NCI-H345 treated with DMSO at 0.1 percent for 48 hours (cell line): ENCODE data around the gene VILL.
"Not testable (repeated sequence)": the region's sequence is repeated elsewhere in the genome, so short reads cannot be mapped to it uniquely, and the experiment has no call there.

Experiments used
- DNase-seq: peaks from one replicate; lab custom pipeline; 2025; ENCODE audit not compliant: unreplicated experiment; lab: John Stamatoyannopoulos, UW

Gene VILL

DNA sequence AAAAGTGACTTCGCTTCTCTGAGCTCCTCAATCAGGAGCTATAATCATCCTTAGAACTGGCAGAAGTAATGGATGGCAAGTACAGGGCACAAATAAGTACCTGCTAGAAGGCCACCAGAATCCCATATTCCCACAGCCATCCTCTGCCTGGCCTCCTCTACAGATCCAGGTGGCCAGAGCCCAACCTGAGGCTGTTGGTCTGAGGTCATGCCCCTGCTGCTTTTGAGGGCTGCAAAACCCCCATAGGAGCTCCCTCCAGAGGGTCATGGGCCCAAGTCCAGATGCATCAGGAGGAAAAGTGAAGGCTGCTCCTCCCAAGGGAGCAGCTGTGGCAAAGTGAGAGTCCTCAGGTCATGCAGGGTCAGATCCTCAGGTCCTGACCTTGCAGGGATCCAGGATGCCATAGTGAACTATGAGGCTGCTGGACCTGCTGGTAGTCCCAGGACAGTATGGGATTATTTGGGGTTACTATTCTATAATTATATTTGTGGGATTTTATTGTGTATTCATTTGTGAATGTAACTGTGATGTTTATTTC, 41.8 kb downstream of the VILL start:
- no peak for DNase-seq

- DNase-seq = not testable (repeated sequence)
Measured at GRCh38 chr3:38033586-38033985, 43.0 kb downstream of the VILL start.

DNA sequence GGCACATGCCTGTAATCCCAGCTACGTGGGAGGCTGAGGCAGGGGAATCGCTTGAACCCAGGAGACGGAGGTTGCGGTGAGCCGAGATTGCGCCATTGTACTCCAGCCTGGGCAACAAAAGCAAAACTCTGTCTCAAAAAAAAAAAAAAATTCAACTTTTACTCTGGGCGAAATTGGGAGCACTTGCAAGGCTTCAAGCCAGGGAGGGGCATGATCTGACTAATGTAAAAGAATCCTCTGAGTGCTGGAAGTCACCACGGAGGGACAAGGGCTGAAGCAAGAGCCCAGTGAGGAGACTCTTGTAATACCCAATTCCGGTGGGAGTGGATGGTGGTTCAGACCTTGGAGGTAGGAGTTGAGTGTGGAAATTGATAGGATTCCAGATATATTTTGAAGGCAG, 43.7 kb downstream of the VILL start:
- DNase-seq = not testable (repeated sequence)

- no peak for DNase-seq
Measured at GRCh38 chr3:38036286-38036685, 45.7 kb downstream of the VILL start.

DNA sequence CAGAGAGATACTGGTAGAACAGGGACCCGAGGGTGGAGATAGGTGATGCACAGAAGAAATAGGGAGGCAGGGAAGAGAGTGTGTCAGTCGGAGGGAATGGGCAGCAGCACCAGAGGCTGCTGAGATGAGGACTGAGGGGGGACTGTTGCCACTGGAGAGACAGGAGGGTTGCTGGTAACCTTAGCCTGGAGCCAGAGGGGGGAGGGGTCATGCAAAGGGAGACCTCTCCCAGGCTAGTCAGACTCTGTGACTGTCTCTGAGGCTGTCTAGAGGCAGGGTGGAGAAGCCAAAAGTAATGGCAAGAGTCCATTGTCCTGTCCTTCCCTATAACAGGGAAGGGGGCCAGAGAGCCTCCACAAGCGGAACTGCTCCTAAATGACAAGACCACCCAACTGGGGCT, 46.3 kb downstream of the VILL start:
- DNase-seq = no peak

- no peak for DNase-seq
Measured at GRCh38 chr3:38038447-38038911, 47.9 kb downstream of the VILL start.

GRCh38 chr3:38039101-38039898, 48.7 kb downstream of the VILL start, which contains the start of gene DLEC1:
TSS of gene DLEC1 (plus strand) at chr3:38039208. CDS start at chr3:38039226, 18 bp downstream.
- DNase-seq = no peak

DNA sequence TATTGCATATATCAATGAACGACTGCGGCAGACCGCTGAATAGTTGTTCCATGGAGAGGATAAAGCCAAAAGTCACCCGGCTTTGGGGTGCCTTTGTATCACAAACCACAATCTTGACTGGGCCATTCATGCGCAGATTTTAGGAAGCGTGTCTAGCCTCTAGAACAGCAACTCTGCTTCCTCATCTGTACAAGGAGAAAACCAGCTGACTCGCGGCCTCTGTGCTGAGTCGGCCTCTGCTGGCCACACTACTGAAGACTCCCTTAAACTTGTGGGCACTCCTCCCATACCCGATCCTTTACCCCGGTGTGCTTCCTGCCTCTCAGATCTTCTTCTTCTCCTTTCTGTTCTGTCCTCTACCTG, 49.3 kb downstream of the VILL start:
- DNase-seq = no peak

GRCh38 chr3:38040401-38040800, 49.8 kb downstream of the VILL start:
- no peak for DNase-seq

- DNase-seq = no peak
Measured at GRCh38 chr3:38043486-38043885, 52.9 kb downstream of the VILL start.

- DNase-seq = no peak
Measured at GRCh38 chr3:38046027-38046426, 55.4 kb downstream of the VILL start.

DNA sequence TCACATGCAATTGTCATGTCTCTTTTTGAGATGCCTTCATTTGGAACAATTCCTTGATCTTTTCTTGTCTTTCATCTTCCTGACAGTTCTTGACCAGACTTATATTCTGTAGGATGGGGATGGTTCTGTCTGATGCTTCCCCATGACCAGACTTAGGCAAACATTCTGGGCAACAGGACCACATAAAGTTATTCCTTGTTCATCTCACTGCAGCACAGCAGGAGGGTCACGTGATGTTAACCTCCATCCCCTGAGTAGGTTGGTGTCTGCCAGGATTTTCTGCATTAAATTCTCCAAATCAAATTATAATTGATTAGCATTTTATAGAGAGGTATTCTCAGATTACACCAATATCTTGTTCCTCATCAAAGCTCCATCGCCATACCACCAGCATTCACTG, 56.2 kb downstream of the VILL start:
- DNase-seq = no peak

DNA sequence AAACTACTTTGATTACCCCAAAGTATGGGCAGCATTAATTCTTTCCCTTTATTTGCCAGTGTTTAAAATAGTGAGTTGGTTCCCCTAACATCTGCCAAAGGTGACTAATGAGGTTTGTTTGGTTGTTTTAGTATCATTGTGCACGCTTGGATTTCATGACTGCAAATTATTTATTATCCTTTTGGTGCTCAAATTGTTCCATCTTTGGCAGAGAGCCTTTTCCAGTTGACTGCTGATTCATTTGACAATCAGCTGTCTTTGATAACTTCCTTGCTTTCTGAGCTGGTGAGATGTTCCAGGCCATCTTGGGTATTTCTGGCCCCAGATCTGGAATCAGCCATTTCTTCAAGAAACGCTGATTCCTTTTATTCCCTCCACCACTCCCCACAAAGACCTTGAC, 57.3 kb downstream of the VILL start:
- DNase-seq = no peak

- no peak for DNase-seq
Measured at GRCh38 chr3:38049358-38050126, 59.0 kb downstream of the VILL start.

GRCh38 chr3:38051131-38051530, 60.5 kb downstream of the VILL start:
- no peak for DNase-seq

DNA sequence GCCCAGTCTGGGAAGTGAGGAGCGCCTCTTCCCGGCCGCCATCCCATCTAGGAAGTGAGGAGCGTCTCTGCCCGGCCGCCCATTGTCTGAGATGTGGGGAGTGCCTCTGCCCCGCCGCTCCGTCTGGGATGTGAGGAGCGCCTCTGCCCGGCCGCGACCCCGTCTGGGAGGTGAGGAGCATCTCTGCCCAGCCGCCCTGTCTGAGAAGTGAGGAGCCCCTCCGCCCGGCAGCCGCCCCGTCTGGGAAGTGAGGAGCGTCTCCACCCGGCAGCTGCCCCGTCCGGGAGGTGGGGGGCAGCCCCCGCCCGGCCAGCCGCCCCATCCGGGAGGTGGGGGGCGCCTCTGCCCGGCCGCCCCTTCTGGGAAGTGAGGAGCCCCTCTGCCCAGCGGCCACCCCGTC, 62.7 kb downstream of the VILL start:
- DNase-seq = not testable (repeated sequence)

GRCh38 chr3:38053813-38054498, 63.4 kb downstream of the VILL start:
- not testable (repeated sequence) for DNase-seq

DNA sequence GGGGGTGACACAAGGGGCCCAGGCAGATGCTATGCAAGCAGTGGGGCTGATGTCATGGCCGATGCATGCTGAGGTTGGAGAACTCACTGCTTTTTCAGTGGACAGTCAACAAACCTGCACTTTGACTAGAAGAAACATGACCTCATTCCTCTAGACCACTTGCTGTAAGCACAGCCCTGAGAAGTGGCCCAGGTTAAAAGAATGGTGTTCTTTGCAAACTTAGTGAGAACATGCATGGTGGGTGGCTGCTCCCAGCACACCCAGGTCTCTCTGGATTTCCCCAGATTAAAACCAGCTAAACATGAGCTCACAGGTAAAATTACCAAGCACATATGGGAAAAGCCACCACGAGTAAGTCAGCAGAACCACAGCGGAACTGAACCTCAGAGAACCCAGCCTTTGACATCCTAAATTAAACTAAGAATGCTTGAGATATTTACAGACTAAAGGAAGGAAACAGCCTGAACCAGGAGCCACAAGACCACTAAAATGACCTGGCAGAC, 64.0 kb downstream of the VILL start:
- no peak for DNase-seq
